Duodenal mucosa (tissue), 2 donors: ENCODE results near the gene CDC14B.
"Not testable (repeated sequence)": the region's sequence is repeated elsewhere in the genome, so short reads cannot be mapped to it uniquely, and the experiment has no call there.

Source experiments
- H3K27ac ChIP-seq: one replicate; pipeline ENCODE4 v1.7.0; 2013; ENCODE audit warnings: low read depth, low read length
- H3K27me3 ChIP-seq, 2 donors: one replicate each; pipeline ENCODE4 v1.7.0; 2013; ENCODE audit warnings: low read length in 2 of 2, control low read depth in 1 of 2; ENCODE audit not compliant: insufficient read depth in 2 of 2, control insufficient read depth in 1 of 2
- H3K36me3 ChIP-seq, 2 donors: one replicate each; pipeline ENCODE4 v1.7.0; 2013; ENCODE audit warnings: low read length in 2 of 2, control low read depth in 1 of 2; ENCODE audit not compliant: insufficient read depth in 2 of 2, control insufficient read depth in 1 of 2
- H3K4me1 ChIP-seq, 2 donors: one replicate each; pipeline ENCODE4 v1.7.0; 2013; ENCODE audit warnings: low read length in 2 of 2, control low read depth in 1 of 2; ENCODE audit not compliant: insufficient read depth in 2 of 2, control insufficient read depth in 1 of 2
- H3K4me3 ChIP-seq, 2 donors: one replicate each; pipeline ENCODE4 v1.7.0; 2013; ENCODE audit warnings: low read length in 2 of 2, low read depth in 1 of 2
- H3K9ac ChIP-seq, 2 donors: one replicate each; pipeline ENCODE4 v1.7.0; 2013; ENCODE audit warnings: low read length in 2 of 2, low read depth in 1 of 2
- H3K9me3 ChIP-seq, 2 donors: one replicate each; pipeline ENCODE4 v1.7.0; 2013; ENCODE audit warnings: low read length in 2 of 2, control low read depth in 1 of 2; ENCODE audit not compliant: control insufficient read depth in 1 of 2

Gene CDC14B

GRCh38 chr9:96551403-96551802 lies 68.2 kb downstream of the CDC14B start:
- Histone ChIP-seq H3K9me3 (no peaks in the 10 kb centered on the region), H3K4me3 (no peak overlapping the region), H3K4me1 (no peaks in the 10 kb centered on the region), H3K9ac (no peak overlapping the region), H3K27me3 (no peaks in the 10 kb centered on the region), H3K36me3 (no peaks in the 10 kb centered on the region), H3K27ac (no peak overlapping the region)

- Histone ChIP-seq H3K9me3 (no peaks in the 10 kb centered on the region), H3K27me3 (no peaks in the 10 kb centered on the region), H3K9ac (no peak overlapping the region), H3K27ac (no peak overlapping the region), H3K36me3 (peaks cover 0 to 2% of the 10 kb centered on the region in 2 donors), H3K4me1 (no peaks in the 10 kb centered on the region), H3K4me3 (no peak overlapping the region)
These were observed 69.0 kb downstream of the CDC14B start for GRCh38 chr9:96550659-96551058.

- H3K4me3 ChIP-seq, H3K9ac ChIP-seq, H3K27me3 ChIP-seq, H3K9me3 ChIP-seq, H3K27ac ChIP-seq, H3K4me1 ChIP-seq, H3K36me3 ChIP-seq: not testable (repeated sequence)
These were observed 76.5 kb downstream of the CDC14B start for GRCh38 chr9:96543131-96543530.

GRCh38 chr9:96540106-96540505 lies 79.5 kb downstream of the CDC14B start:
- H3K4me3 ChIP-seq = no peak overlapping the region
- no peak overlapping the region for H3K9ac ChIP-seq
- H3K27ac ChIP-seq = no peak overlapping the region
- H3K36me3 ChIP-seq = peaks cover 3 to 13% of the 10 kb centered on the region in 2 donors
- no peaks in the 10 kb centered on the region for H3K4me1 ChIP-seq
- no peaks in the 10 kb centered on the region for H3K27me3 ChIP-seq
- no peaks in the 10 kb centered on the region for H3K9me3 ChIP-seq

- H3K36me3 ChIP-seq = peaks cover 11 to 21% of the 10 kb centered on the region in 2 donors
- H3K4me1 ChIP-seq = no peaks in the 10 kb centered on the region
- no peak overlapping the region for H3K9ac ChIP-seq
These were observed 87.5 kb downstream of the CDC14B start for GRCh38 chr9:96532173-96532572.

GRCh38 chr9:96524764-96525163 lies 94.9 kb downstream of the CDC14B start:
- H3K9me3 ChIP-seq = no peaks in the 10 kb centered on the region
- no peak overlapping the region for H3K4me3 ChIP-seq
- H3K9ac ChIP-seq = no peak overlapping the region
- H3K27me3 ChIP-seq = no peaks in the 10 kb centered on the region
- H3K4me1 ChIP-seq = no peaks in the 10 kb centered on the region
- H3K27ac ChIP-seq = no peak overlapping the region
- H3K36me3 ChIP-seq = peaks cover 0 to 20% of the 10 kb centered on the region in 2 donors

More at GRCh38 chr9:96532173-96532572, 87.5 kb downstream of the CDC14B start:
- no peak overlapping the region for H3K4me3 ChIP-seq
- no peaks in the 10 kb centered on the region for H3K27me3 ChIP-seq
- H3K27ac ChIP-seq = no peak overlapping the region
- H3K9me3 ChIP-seq = peaks cover 0 to 5% of the 10 kb centered on the region in 2 donors

GRCh38 chr9:96524045-96524444 lies 95.6 kb downstream of the CDC14B start:
- Histone ChIP-seq H3K4me3 (no peak overlapping the region), H3K36me3 (peaks cover 0 to 20% of the 10 kb centered on the region in 2 donors), H3K4me1 (no peaks in the 10 kb centered on the region), H3K27ac (no peak overlapping the region), H3K9me3 (no peaks in the 10 kb centered on the region), H3K27me3 (no peaks in the 10 kb centered on the region), H3K9ac (no peak overlapping the region)

GRCh38 chr9:96523374-96523773 lies 96.3 kb downstream of the CDC14B start:
- no peak overlapping the region for H3K9ac ChIP-seq
- H3K4me3 ChIP-seq = no peak overlapping the region
- H3K27me3 ChIP-seq = no peaks in the 10 kb centered on the region
- no peak overlapping the region for H3K27ac ChIP-seq
- no peaks in the 10 kb centered on the region for H3K9me3 ChIP-seq
- no peaks in the 10 kb centered on the region for H3K4me1 ChIP-seq
- peaks cover 0 to 20% of the 10 kb centered on the region in 2 donors for H3K36me3 ChIP-seq

- Histone ChIP-seq H3K9me3 (no peaks in the 10 kb centered on the region), H3K4me1 (no peaks in the 10 kb centered on the region), H3K4me3 (no peak overlapping the region), H3K27ac (no peak overlapping the region), H3K36me3 (peaks cover 0 to 20% of the 10 kb centered on the region in 2 donors), H3K9ac (no peak overlapping the region), H3K27me3 (no peaks in the 10 kb centered on the region)
These were observed 97.3 kb downstream of the CDC14B start for GRCh38 chr9:96522366-96522765.

DNA sequence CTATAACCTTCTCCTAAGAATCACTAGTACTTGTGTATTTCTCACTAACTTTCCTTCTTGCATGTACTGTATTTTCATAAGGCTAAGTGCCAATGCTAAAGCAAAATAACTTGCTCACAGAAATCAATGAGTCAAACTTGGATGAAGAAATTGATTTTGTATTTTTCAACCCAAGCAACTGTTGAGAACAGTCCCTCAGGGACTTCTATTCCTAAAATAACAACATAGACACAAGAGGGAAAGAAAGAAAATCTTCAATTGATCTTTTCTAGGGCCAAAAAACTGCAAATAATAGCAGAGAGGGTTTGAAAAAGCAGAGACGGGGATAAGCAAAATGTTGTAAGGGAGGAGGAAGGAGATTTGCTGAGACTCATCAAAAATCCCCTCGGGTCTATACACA lies 99.9 kb downstream of the CDC14B start:
- Histone ChIP-seq H3K9me3 (no peaks in the 10 kb centered on the region), H3K36me3 (peaks cover 0 to 17% of the 10 kb centered on the region in 2 donors), H3K27ac (no peak overlapping the region), H3K4me3 (no peak overlapping the region), H3K9ac (no peak overlapping the region), H3K4me1 (peaks cover 0 to 3% of the 10 kb centered on the region in 2 donors), H3K27me3 (no peaks in the 10 kb centered on the region)

- Histone ChIP-seq H3K4me1 (peaks cover 0 to 3% of the 10 kb centered on the region in 2 donors), H3K9ac (no peak overlapping the region), H3K36me3 (peaks cover 4 to 20% of the 10 kb centered on the region in 2 donors), H3K9me3 (no peaks in the 10 kb centered on the region), H3K27ac (no peak overlapping the region), H3K4me3 (no peak overlapping the region), H3K27me3 (no peaks in the 10 kb centered on the region)
These were observed 100.5 kb downstream of the CDC14B start for GRCh38 chr9:96519095-96519494.
